GM18505 (cell line): Measurements from ENCODE around the gene KLHL33.

Experiments used
- ATAC-seq: cut with Tn5 transposase; IDR thresholded peaks from one replicate; pipeline ENCODE4 v1.9.1; 2021; ENCODE audit not compliant: unreplicated experiment
- POLR2A ChIP-seq: IDR thresholded peaks from 4 replicates; pipeline ENCODE4 v1.6.1; 2011; ENCODE audit warnings: borderline replicate concordance; ENCODE audit not compliant: insufficient read depth, insufficient read length; ENCODE audit errors: extremely low read depth

KLHL33 gene

DNA sequence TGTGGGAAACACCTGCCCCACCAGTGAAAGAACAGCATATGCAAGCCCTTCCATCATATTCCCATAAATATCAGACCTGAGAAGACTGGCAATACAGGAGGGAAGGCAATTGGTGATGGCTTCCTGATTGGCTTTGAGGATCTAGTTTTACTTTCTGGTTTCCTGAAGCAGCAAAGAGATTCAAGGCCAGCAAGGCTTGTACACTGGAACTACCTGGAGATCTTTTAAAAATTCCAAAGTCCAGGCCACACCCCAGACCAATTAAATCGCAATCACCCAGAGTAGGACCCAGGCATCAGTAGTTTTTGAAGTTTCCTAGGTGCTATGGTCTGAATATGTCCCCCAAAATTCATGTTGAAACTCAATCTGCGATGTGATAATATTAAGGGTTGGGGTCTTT lies 19.7 kb downstream of the KLHL33 start:
- ATAC-seq = no peak
- TF ChIP-seq POLR2A = peak; percentile 21

DNA sequence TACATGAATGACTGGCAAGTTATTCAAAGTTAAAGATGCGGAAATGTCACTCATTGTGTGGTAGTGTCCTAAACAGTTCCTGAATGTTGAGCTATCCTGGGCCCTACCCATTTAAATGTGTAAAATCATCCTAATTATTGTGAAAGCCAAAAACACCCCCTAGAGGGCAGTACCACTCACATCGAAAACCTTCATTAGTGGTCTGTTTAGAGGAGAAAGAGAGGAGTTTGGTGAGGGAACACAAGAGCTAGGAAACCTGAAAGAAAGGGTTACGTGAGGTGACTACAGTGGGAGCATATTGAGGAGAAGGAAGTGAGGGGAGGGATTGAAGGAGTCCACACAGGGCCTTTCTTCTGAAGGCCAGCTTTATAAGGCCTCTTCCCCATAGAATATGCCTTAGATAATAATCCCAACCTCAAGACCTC lies 20.2 kb downstream of the KLHL33 start:
- ATAC-seq = no peak
- no peak for TF ChIP-seq POLR2A

- peak; percentile 37 for ATAC-seq
- no peak for TF ChIP-seq POLR2A
Measured at GRCh38 chr14:20413744-20414082, 22.3 kb downstream of the KLHL33 start.

- peak; percentile 75 for ATAC-seq
- TF ChIP-seq POLR2A = peak; percentile 77
Measured at GRCh38 chr14:20412876-20413743, 22.9 kb downstream of the KLHL33 start, which contains the start of gene TEP1. Gene TEP1 (minus strand): TSS chr14:20413501. CDS start chr14:20408439, 5,062 bp downstream.

- no peak for TF ChIP-seq POLR2A
- peak; percentile 39 for ATAC-seq
Measured at GRCh38 chr14:20412411-20412810, 23.6 kb downstream of the KLHL33 start.

GRCh38 chr14:20409226-20409625 lies 26.7 kb downstream of the KLHL33 start:
- no peak for TF ChIP-seq POLR2A
- ATAC-seq = no peak

GRCh38 chr14:20403521-20403920 lies 32.4 kb downstream of the KLHL33 start:
- ATAC-seq = no peak
- no peak for TF ChIP-seq POLR2A

DNA sequence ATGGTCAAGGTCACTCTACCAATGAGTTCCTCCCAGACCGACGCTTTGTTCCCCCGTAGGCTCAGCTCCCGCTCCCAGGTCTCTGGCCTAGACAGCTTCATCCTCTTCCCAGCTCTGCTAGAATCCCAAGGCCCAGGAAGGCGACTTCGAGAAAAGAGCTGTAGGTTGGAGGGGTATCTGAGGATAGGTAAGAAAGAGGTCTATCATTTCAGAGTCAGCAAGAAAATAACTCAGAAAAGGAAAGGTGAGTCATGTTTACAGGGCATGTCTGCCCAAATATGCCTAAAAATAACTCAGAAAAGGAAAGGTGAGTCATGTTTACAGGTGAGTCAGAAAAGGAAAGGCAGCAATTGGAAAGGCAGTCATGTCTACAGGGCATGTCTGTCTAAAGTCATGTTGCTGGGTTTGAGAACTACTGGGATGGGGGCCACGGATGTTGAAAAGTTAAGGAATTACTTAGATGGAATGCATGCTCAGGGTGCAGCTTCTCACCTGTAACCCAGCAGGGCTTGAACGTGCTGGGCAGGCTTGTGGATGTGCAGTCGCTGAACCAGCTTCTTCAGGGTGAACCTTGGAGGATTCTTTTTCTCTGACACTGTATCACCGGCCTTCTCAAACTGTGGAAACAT lies 34.9 kb downstream of the KLHL33 start:
- no peak for TF ChIP-seq POLR2A
- no peak for ATAC-seq

DNA sequence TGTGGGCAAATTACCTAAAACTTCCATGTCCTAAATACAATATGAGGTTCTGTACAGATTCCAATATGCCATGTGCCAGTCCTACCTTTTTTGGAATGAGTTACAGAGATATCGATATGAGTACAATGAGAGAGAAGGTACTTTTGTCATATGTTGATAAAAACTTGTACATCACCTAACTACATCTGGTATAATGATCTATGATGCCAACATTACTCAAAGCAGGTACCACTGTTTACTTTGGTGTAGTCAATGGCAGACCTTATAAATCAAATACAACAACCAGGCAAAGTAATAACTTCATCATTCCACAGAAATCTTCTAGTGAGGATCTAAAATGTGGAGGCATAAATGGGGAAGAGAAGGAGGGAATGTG lies 35.4 kb downstream of the KLHL33 start:
- ATAC-seq = no peak
- no peak for TF ChIP-seq POLR2A

- no peak for ATAC-seq
Measured at GRCh38 chr14:20397511-20397910, 38.5 kb downstream of the KLHL33 start.

DNA sequence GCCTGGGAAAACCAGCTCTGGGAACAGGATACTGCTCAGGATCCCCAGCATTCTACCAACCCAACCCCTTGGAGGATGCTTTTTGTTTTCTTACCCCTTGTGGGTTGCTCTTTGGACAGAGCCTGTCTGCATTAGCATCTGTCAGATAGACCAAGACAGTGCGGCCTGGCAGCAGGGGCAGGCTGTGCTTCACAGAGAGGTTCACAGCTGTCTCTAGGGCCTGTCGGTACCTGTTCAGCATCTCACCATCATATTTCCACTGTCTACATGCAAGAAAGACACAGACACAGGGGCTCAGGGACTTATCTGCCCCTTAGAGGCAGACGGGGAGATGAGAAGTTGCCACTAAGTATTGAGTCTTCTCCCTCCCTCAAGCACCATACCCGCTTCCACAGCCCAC lies 44.5 kb downstream of the KLHL33 start:
- no peak for ATAC-seq
- TF ChIP-seq POLR2A = no peak

More at GRCh38 chr14:20397511-20397910, 38.5 kb downstream of the KLHL33 start:
- TF ChIP-seq POLR2A = no peak

DNA sequence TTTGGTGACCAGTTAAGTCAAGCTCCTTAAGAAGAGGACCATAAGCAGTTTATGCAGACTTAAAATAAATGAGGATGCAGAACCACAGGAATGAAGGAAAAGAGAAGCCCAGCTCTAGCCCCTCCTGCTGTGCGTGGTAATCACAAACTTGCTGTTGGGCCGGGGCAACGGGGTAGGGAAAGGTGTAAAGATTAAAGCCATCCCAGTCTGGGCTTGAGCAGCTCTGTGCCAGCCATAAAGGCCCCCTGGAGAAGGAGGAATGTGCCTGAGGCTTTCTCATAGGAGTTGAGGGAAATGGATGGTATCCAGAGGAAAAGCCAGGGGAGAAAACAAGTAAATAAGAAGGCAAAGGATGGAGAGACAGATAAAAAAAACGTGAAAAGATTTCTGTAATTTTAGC lies 47.8 kb downstream of the KLHL33 start:
- no peak for ATAC-seq
- TF ChIP-seq POLR2A = no peak

GRCh38 chr14:20387576-20387975 lies 48.4 kb downstream of the KLHL33 start:
- TF ChIP-seq POLR2A = no peak
- no peak for ATAC-seq

DNA sequence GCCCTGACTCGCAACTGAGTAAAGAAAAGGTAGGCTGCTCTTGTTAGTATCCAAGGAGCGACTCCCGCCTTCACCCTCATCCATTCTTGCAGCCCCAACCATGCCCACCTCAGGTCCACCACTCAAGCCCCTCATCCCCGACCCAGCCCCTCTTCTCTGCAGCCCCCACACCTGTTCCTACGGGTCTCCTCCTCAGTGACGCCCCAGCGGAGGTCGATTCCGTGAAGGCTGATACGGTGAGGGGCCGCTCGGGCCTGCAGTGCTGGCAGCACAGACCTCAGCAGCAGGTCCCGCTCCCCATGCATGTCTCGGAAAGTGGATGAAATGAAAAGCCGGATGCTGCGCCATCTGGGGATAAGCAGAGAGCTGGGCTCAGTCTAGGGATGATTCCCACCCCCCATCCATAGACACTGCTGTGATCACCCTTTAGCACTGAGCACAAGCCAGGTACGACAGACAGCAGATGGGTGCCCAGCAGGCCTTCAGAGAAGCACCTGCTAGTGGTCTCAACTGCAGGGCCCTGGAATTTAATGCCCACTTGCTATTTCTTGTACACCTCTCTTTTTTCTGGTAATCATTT lies 49.6 kb downstream of the KLHL33 start:
- no peak for ATAC-seq
- TF ChIP-seq POLR2A = no peak
